WTC11 (cell line): ENCODE results near the gene RNASEH1.

ENCODE experiments used
- CTCF ChIP-seq: fragments of 200-600 bp; IDR thresholded peaks from 2 replicates; pipeline ENCODE4 v1.8.0; 2022; ENCODE audit warnings: antibody characterized with exemption
- E2F1 ChIP-seq: sonication (generic); formaldehyde crosslinking; IDR thresholded peaks from 2 replicates; pipeline ENCODE4 v1.8.0; 2022; ENCODE audit warnings: mild to moderate bottlenecking, missing genetic modification reagents
- EMX1 ChIP-seq: fragments of 250-450 bp; sonication (Bioruptor Pico); IDR thresholded peaks from 2 replicates; pipeline ENCODE4 v1.8.0; 2021; ENCODE audit warnings: mild to moderate bottlenecking
- HMGXB4 ChIP-seq: sonication (generic); formaldehyde crosslinking; IDR thresholded peaks from 2 replicates; pipeline ENCODE4 v1.8.1; 2023; ENCODE audit warnings: mild to moderate bottlenecking, moderate library complexity, missing genetic modification reagents
- IRF2 ChIP-seq: sonication (generic); formaldehyde crosslinking; IDR thresholded peaks from 2 replicates; pipeline ENCODE4 v1.8.0; 2022; ENCODE audit warnings: low read depth, missing genetic modification reagents, borderline replicate concordance
- MAX ChIP-seq: sonication (generic); formaldehyde crosslinking; IDR thresholded peaks from 2 replicates; pipeline ENCODE4 v1.8.0; 2022; ENCODE audit warnings: mild to moderate bottlenecking, missing genetic modification reagents
- MYBL2 ChIP-seq: sonication (generic); formaldehyde crosslinking; IDR thresholded peaks from 2 replicates; pipeline ENCODE4 v1.8.1; 2023; ENCODE audit warnings: mild to moderate bottlenecking, moderate library complexity, missing genetic modification reagents
- NR1H2 ChIP-seq: sonication (generic); formaldehyde crosslinking; IDR thresholded peaks from 2 replicates; pipeline ENCODE4 v1.9.0; 2021; ENCODE audit warnings: mild to moderate bottlenecking, moderate library complexity, missing genetic modification reagents
- TCF7 ChIP-seq: sonication (generic); formaldehyde crosslinking; IDR thresholded peaks from 2 replicates; pipeline ENCODE4 v1.8.0; 2022; ENCODE audit warnings: mild to moderate bottlenecking, low read depth, missing genetic modification reagents, moderate library complexity
- ZNF416 ChIP-seq: fragments of 250-450 bp; sonication (Bioruptor Pico); IDR thresholded peaks from 2 replicates; pipeline ENCODE4 v1.9.0; 2021; ENCODE audit warnings: mild to moderate bottlenecking, inconsistent platforms

GRCh38 chr2:3575534-3576262, 17.6 kb upstream of the RNASEH1 start:
- no peak for TF ChIP-seq CTCF
- TF ChIP-seq MYBL2 (CRISPR knock-in tag) = no peak
- no peak for TF ChIP-seq ZNF416 (CRISPR knock-in tag)
- TF ChIP-seq TCF7 = no peak
- no peak; the same call in 1 of the 2 replicates for TF ChIP-seq HMGXB4 (CRISPR knock-in tag)
- TF ChIP-seq IRF2 (CRISPR knock-in tag) = no peak
- no peak for TF ChIP-seq NR1H2 (CRISPR knock-in tag)
- TF ChIP-seq EMX1 = no peak
- TF ChIP-seq MAX (CRISPR knock-in tag) = no peak
- TF ChIP-seq E2F1 (CRISPR knock-in tag) = no peak
